ENCODE results near the gene DDN.
A peak's percentile ranks its signal among the peaks of the same experiment; 100 is the strongest.

Gene DDN

GRCh38 chr12:48978741-48979601 lies 20.2 kb downstream of the DDN start:
- Histone ChIP-seq H3K27ac (replicated peaks) (no peak overlapping the region), H3K27me3 (ENCODE audit: insufficient read depth, poor library complexity, severe bottlenecking) (peaks cover 59% of the 10 kb centered on the region), H3K4me3 (replicated peaks; ENCODE audit: insufficient read depth, low read length) (peak overlapping the region; percentile 33)
- DNase-seq (ENCODE audit: low read depth in 1 of 2, low spot score in 1 of 2), result no peak
- no peak for TF ChIP-seq SPI1 (IDR thresholded peaks at IDR 0.05; ENCODE audit: borderline replicate concordance, low read depth)

GRCh38 chr12:48978291-48978740 lies 20.9 kb downstream of the DDN start, which contains the start of gene WNT1:
WNT1 (plus strand) TSS chr12:48978322; CDS start chr12:48978651, 329 bp downstream.
- TF ChIP-seq SPI1 (IDR thresholded peaks at IDR 0.05; ENCODE audit: borderline replicate concordance, low read depth) (no peak), REST (IDR thresholded peaks at IDR 0.05; ENCODE audit: insufficient replicate concordance, low read depth) (no peak), GABPA (IDR thresholded peaks at IDR 0.05; ENCODE audit: low read depth) (no peak), POLR2AphosphoS5 (IDR thresholded peaks at IDR 0.05; ENCODE audit: low read depth) (no peak), CTCF (IDR thresholded peaks at IDR 0.05; ENCODE audit: insufficient read depth, low read length) (no peak)
- Histone ChIP-seq H3K27ac (replicated peaks) (no peak within 1 kb of the TSS), H3K4me3 (replicated peaks; ENCODE audit: insufficient read depth, low read length) (0 out of 2 replicates have a peak within 1 kb of the TSS, but pooled peaks have one; percentile 0), H3K27me3 (ENCODE audit: insufficient read depth, poor library complexity, severe bottlenecking) (peaks cover 59% of the 10 kb centered on the region)
- no peak for DNase-seq (ENCODE audit: low read depth in 1 of 2, low spot score in 1 of 2)

- DNase-seq (ENCODE audit: low read depth in 1 of 2, low spot score in 1 of 2), result peak in 1 of 2 experiments; percentile 56
- Histone ChIP-seq H3K4me3 (replicated peaks; ENCODE audit: insufficient read depth, low read length) (no peak overlapping the region), H3K27me3 (ENCODE audit: insufficient read depth, poor library complexity, severe bottlenecking) (peaks cover 62% of the 10 kb centered on the region)
Observed at GRCh38 chr12:48977290-48978281, 21.6 kb downstream of the DDN start.

More at GRCh38 chr12:48977290-48978281, 21.6 kb downstream of the DDN start:
- TF ChIP-seq CTCF (IDR thresholded peaks at IDR 0.05; ENCODE audit: insufficient read depth, low read length) (peak; percentile 31), REST (IDR thresholded peaks at IDR 0.05; ENCODE audit: insufficient replicate concordance, low read depth) (no peak), GABPA (IDR thresholded peaks at IDR 0.05; ENCODE audit: low read depth) (no peak)
- no peak overlapping the region for H3K27ac ChIP-seq (replicated peaks)
